H1 (cell line): ENCODE measurements around the gene RAB40B. TPM values are rescaled to one million over a fixed set of nuclear protein-coding genes. Genes with fewer than 3 reads are reported as not detected.

ENCODE experiments used
- CTCF ChIA-PET: fragments of 300-600 bp; sonication (Branson Sonifier 250); formaldehyde crosslinking; loops from one replicate; lab custom pipeline; 2021; ENCODE audit not compliant: partially characterized antibody; lab: Charles Lee
- POLR2A ChIA-PET: fragments of 300-600 bp; sonication (Branson Sonifier 250); formaldehyde crosslinking; loops from one replicate; lab custom pipeline; 2021; ENCODE audit warnings: inconsistent platforms; ENCODE audit not compliant: partially characterized antibody; lab: Charles Lee
- DNase-seq, 2 experiments: peaks; one replicate each; pipeline versions ENCODE4 v3.0.0 to v3.0.0-alpha.2; 2010 to 2022; ENCODE audit warnings: low spot score in 2 of 2, low read depth in 1 of 2, mixed read lengths in 1 of 2
- FAIRE-seq: peaks from 2 replicates; lab custom pipeline; 2011; peaks lifted over from hg19 to GRCh38; lab: Jason Lieb, UNC
- H2AFZ ChIP-seq: 2 replicates; pipeline ENCODE4 v1.8.1; 2012; ENCODE audit warnings: low read length, inconsistent platforms
- H2AK5ac ChIP-seq: 2 replicates; pipeline ENCODE4 v1.6.1; 2013; ENCODE audit warnings: low read depth, low read length
- H2BK120ac ChIP-seq: replicated peaks from 2 replicates; pipeline ENCODE3; 2013; ENCODE audit warnings: low read depth, low read length, inconsistent platforms
- H2BK12ac ChIP-seq: 2 replicates; pipeline ENCODE4 v1.6.1; 2013; ENCODE audit warnings: low read depth, low read length
- H2BK15ac ChIP-seq: 2 replicates; pipeline ENCODE4 v1.6.1; 2013; ENCODE audit warnings: low read length
- H2BK20ac ChIP-seq: 2 replicates; pipeline ENCODE4 v1.6.1; 2013; ENCODE audit warnings: low read length
- H2BK5ac ChIP-seq: 2 replicates; pipeline ENCODE4 v1.6.1; 2013; ENCODE audit warnings: low read depth, low read length
- H3K14ac ChIP-seq: 2 replicates; pipeline ENCODE4 v1.6.1; 2013; ENCODE audit warnings: inconsistent platforms; ENCODE audit not compliant: insufficient read length
- H3K18ac ChIP-seq: 2 replicates; pipeline ENCODE4 v1.6.1; 2013; ENCODE audit warnings: low read length; ENCODE audit errors: extremely low read depth
- H3K23ac ChIP-seq: 2 replicates; pipeline ENCODE4 v1.6.1; 2013; ENCODE audit warnings: inconsistent platforms; ENCODE audit not compliant: insufficient read length
- H3K23me2 ChIP-seq: 2 replicates; pipeline ENCODE4 v1.6.1; 2013; ENCODE audit warnings: low read depth, low read length
- H3K27ac ChIP-seq: 2 replicates; pipeline ENCODE4 v1.6.1; 2011; ENCODE audit warnings: low read depth, low read length, inconsistent platforms
- H3K27me3 ChIP-seq, 4 experiments: replicated peaks in 1 of 4; 1 replicate in 1 of 4; 2 replicates in 3 of 4; pipeline versions ENCODE4 v1.6.1 to v1.8.1; 2011 to 2013; ENCODE audit warnings: low read length in 3 of 4, mild to moderate bottlenecking in 3 of 4, inconsistent platforms in 2 of 4, mixed read lengths in 2 of 4, moderate library complexity in 1 of 4; ENCODE audit not compliant: control insufficient read depth in 3 of 4, insufficient read depth in 3 of 4; ENCODE audit errors: extremely low read depth in 1 of 4
- H3K36me3 ChIP-seq, 4 experiments: 2 replicates each; pipeline versions ENCODE4 v1.6.1 to v1.8.1; 2011 to 2013; ENCODE audit warnings: mild to moderate bottlenecking in 4 of 4, low read length in 3 of 4, moderate library complexity in 2 of 4, control low read depth in 1 of 4, inconsistent platforms in 1 of 4; ENCODE audit not compliant: insufficient read depth in 4 of 4, control insufficient read depth in 2 of 4
- H3K4ac ChIP-seq: replicated peaks from 2 replicates; pipeline ENCODE3; 2013; ENCODE audit warnings: low read length, low read depth, mixed read lengths, inconsistent platforms; ENCODE audit not compliant: insufficient read length
- H3K4me1 ChIP-seq, 4 experiments: replicated peaks in 1 of 4; 1 replicate in 1 of 4; 2 replicates in 3 of 4; pipeline versions ENCODE4 v1.6.1 to v1.8.1; 2011 to 2013; ENCODE audit warnings: low read length in 3 of 4, inconsistent platforms in 2 of 4, mixed read lengths in 1 of 4; ENCODE audit not compliant: insufficient read depth in 4 of 4, control insufficient read depth in 3 of 4
- H3K4me2 ChIP-seq, 2 experiments: 2 replicates each; pipeline versions ENCODE4 v1.6.1 to v1.8.1; 2011 to 2013; ENCODE audit warnings: low read depth in 2 of 2, low read length in 2 of 2, control low read depth in 1 of 2, inconsistent platforms in 1 of 2, mild to moderate bottlenecking in 1 of 2; ENCODE audit not compliant: insufficient read depth in 1 of 2
- H3K4me3 ChIP-seq, 4 experiments: fragments of 200-600, 300-600 bp in 1 of 4; sonication (generic), shearing (Covaris generic), sonication (Bioruptor Twin) in 1 of 4; 2 replicates each; pipeline versions ENCODE4 v1.5.1 to v1.8.1; 2011 to 2016; ENCODE audit warnings: low read length in 4 of 4, low read depth in 3 of 4, control low read depth in 2 of 4, inconsistent platforms in 2 of 4, mild to moderate bottlenecking in 2 of 4, mixed read lengths in 1 of 4, moderate library complexity in 1 of 4; ENCODE audit not compliant: insufficient read depth in 2 of 4; ENCODE audit errors: extremely low read depth in 1 of 4
- H3K56ac ChIP-seq: replicated peaks from 2 replicates; pipeline ENCODE3; 2013; ENCODE audit warnings: low read depth, mild to moderate bottlenecking, mixed read lengths, low read length, inconsistent platforms; ENCODE audit not compliant: insufficient read length
- H3K79me1 ChIP-seq: 2 replicates; pipeline ENCODE4 v1.6.1; 2013; ENCODE audit warnings: low read depth, low read length, control low read depth
- H3K79me2 ChIP-seq, 2 experiments: 2 replicates each; pipeline versions ENCODE4 v1.6.1 to v1.8.1; 2012 to 2013; ENCODE audit warnings: low read length in 2 of 2, mild to moderate bottlenecking in 2 of 2, inconsistent platforms in 1 of 2; ENCODE audit not compliant: insufficient read depth in 2 of 2, control insufficient read depth in 1 of 2
- H3K9ac ChIP-seq, 4 experiments: replicated peaks in 1 of 4; 1 replicate in 1 of 4; 2 replicates in 3 of 4; pipeline versions ENCODE4 v1.6.1 to v1.8.1; 2011 to 2013; ENCODE audit warnings: low read depth in 3 of 4, low read length in 3 of 4, control low read depth in 2 of 4, mild to moderate bottlenecking in 2 of 4, moderate library complexity in 2 of 4, inconsistent platforms in 1 of 4; ENCODE audit errors: extremely low read depth in 1 of 4
- H3K9me3 ChIP-seq, 2 experiments: 2 replicates each; pipeline versions ENCODE4 v1.6.1 to v1.8.1; 2012 to 2013; ENCODE audit warnings: mild to moderate bottlenecking in 2 of 2, moderate library complexity in 2 of 2, control low read depth in 1 of 2, inconsistent platforms in 1 of 2, low read depth in 1 of 2, low read length in 1 of 2, mixed read lengths in 1 of 2; ENCODE audit not compliant: insufficient read depth in 2 of 2
- H4K20me1 ChIP-seq, 2 experiments: replicated peaks in 1 of 2; 2 replicates each; pipeline versions ENCODE3 to v1.8.1; 2011 to 2013; ENCODE audit warnings: inconsistent platforms in 2 of 2, low read length in 2 of 2, mild to moderate bottlenecking in 1 of 2; ENCODE audit not compliant: insufficient read depth in 2 of 2, control insufficient read depth in 1 of 2
- H4K5ac ChIP-seq: 2 replicates; pipeline ENCODE4 v1.6.1; 2013; ENCODE audit warnings: low read length, low read depth, mixed read lengths, inconsistent platforms; ENCODE audit not compliant: insufficient read length
- H4K8ac ChIP-seq: 2 replicates; pipeline ENCODE4 v1.8.0; 2013; ENCODE audit warnings: mild to moderate bottlenecking, moderate library complexity, low read length, inconsistent platforms; ENCODE audit not compliant: insufficient read depth; ENCODE audit errors: extremely low read depth
- H4K91ac ChIP-seq: replicated peaks from 2 replicates; pipeline ENCODE3; 2013; ENCODE audit warnings: low read length, mixed read lengths, inconsistent platforms; ENCODE audit not compliant: insufficient read length
- ASH2L ChIP-seq: fragments of 200-600, 300-600 bp; sonication (generic); IDR thresholded peaks from one replicate; pipeline ENCODE4 v1.7.1; 2017; ENCODE audit warnings: low read length
- ATF2 ChIP-seq: IDR thresholded peaks from 2 replicates; pipeline ENCODE4 v1.6.1; 2012; ENCODE audit warnings: low read length, inconsistent platforms
- CHD1 ChIP-seq: IDR thresholded peaks from 2 replicates; pipeline ENCODE4 v1.6.1; 2012; ENCODE audit warnings: low read depth, low read length, improper control_type of control experiment
- CHD2 ChIP-seq: IDR thresholded peaks from 2 replicates; pipeline ENCODE4 v1.6.1; 2012; ENCODE audit warnings: low read length, improper control_type of control experiment
- E2F6 ChIP-seq: IDR thresholded peaks from 2 replicates; pipeline ENCODE4 v1.6.1; 2012; ENCODE audit warnings: inconsistent platforms
- HDAC2 ChIP-seq, 2 experiments: fragments of 300-600 bp in 1 of 2; sonication (generic) in 1 of 2; IDR thresholded peaks; 2 replicates each; pipeline ENCODE4 v1.6.1; 2011 to 2012; ENCODE audit warnings: low read depth in 2 of 2, low read length in 2 of 2, mild to moderate bottlenecking in 2 of 2, moderate library complexity in 2 of 2, borderline replicate concordance in 1 of 2, inconsistent platforms in 1 of 2
- KDM1A ChIP-seq: fragments of 200-600, 300-600 bp; sonication (generic); IDR thresholded peaks from 2 replicates; pipeline ENCODE4 v1.7.1; 2016; ENCODE audit warnings: mild to moderate bottlenecking, low read length, borderline replicate concordance
- RBBP5 ChIP-seq: IDR thresholded peaks from 2 replicates; pipeline ENCODE4 v1.7.1; 2012; ENCODE audit warnings: low read depth, mild to moderate bottlenecking, inconsistent platforms, low read length, moderate library complexity, borderline replicate concordance
- SRF ChIP-seq: IDR thresholded peaks from 2 replicates; pipeline ENCODE4 v1.6.1; 2011; ENCODE audit warnings: mild to moderate bottlenecking, low read depth, low read length, moderate library complexity
- WGBS, 2 experiments: shearing (Covaris generic) in 1 of 2; methylation state at CpG; one replicate each; pipeline versions ENCODE4 v1.1.6 to v1.1.7; 2013 to 2015; ENCODE audit warnings: low lambda C conversion rate in 2 of 2, mixed read lengths in 2 of 2, inconsistent platforms in 1 of 2, low coverage in 1 of 2, missing lambda C conversion rate in 1 of 2; ENCODE audit not compliant: insufficient replicate concordance in 2 of 2, insufficient coverage in 1 of 2, insufficient read length in 1 of 2; ENCODE audit errors: extremely low coverage in 1 of 2, missing lambda C conversion rate in 1 of 2; 5-methylcytosine and 5-hydroxymethylcytosine counted together
- polyA plus RNA-seq, 7 experiments: library from polyadenylated mRNA; depleted of rRNA in 3 of 7; stranded (reverse) in 5 of 7; unstranded in 2 of 7; fragments of >200 nt in 5 of 7; fragments of 200-250 nt in 2 of 7; gene quantifications; 1 replicate in 5 of 7; 2 replicates in 1 of 7; 4 replicates in 1 of 7; pipeline versions ENCODE4 v1.2.1 to v1.2.3, GENCODE V29; 2011 to 2013; ENCODE audit warnings: missing spikeins in 2 of 7, mixed read lengths in 2 of 7
- total RNA-seq: library from RNA; stranded (reverse); fragmentation: NEBNext Ultra II Directional; extraction: Animal tissue kit (Norgen Biotek cat#: 25700); gene quantifications from 2 replicates; pipeline ENCODE4 v1.2.1, GENCODE V29; 2021

The RAB40B gene
- total and polyA plus RNA-seq, 2 of the 8 experiments (the other 6 are each of a cell fraction or from before 2014, with no cell fraction given), result 3.1 to 4.6 TPM

- H2AFZ ChIP-seq, result no peak overlapping the region
- FAIRE-seq (no peak), DNase-seq (no peak)
- H2BK15ac ChIP-seq, result no peak overlapping the region
- H3K4me1 ChIP-seq, result no peaks in the 10 kb centered on the region
- no peak overlapping the region for H4K91ac ChIP-seq
- no peak overlapping the region for H2BK20ac ChIP-seq
- H3K79me1 ChIP-seq, result peaks cover 4% of the 10 kb centered on the region; the same call in 1 of the 2 replicates
- no peak overlapping the region for H2BK5ac ChIP-seq
- no peak overlapping the region for H4K8ac ChIP-seq
- H2BK12ac ChIP-seq, result no peak overlapping the region
- H3K9ac ChIP-seq, result no peak overlapping the region
- H3K9me3 ChIP-seq, result no peaks in the 10 kb centered on the region
- H3K14ac ChIP-seq, result no peak overlapping the region
- no peak overlapping the region for H3K27ac ChIP-seq
- no peak overlapping the region for H3K23ac ChIP-seq
- H4K5ac ChIP-seq, result no peak overlapping the region
- no peaks in the 10 kb centered on the region; a peak in 2 of 4 replicates for H3K79me2 ChIP-seq
- H3K56ac ChIP-seq, result no peak overlapping the region
- CTCF ChIA-PET, result no interaction called here
- H3K23me2 ChIP-seq, result no peaks in the 10 kb centered on the region; the same call in 1 of the 2 replicates
- no peak overlapping the region for H2BK120ac ChIP-seq
- no peak overlapping the region for H3K4me3 ChIP-seq
- H3K4me2 ChIP-seq, result no peak overlapping the region
- H3K4ac ChIP-seq, result no peak overlapping the region
- POLR2A ChIA-PET, result interaction anchor here (1.0 kb wide), 1 partner anchor 18 kb away, joined by 3 read pairs; no protein-coding TSS in a partner anchor
- 94% methylated on average over 15 of the region's 15 CpGs; no CpG with 5 or more reads in 1 of the 2 experiments for WGBS, 2 experiments
- no peak overlapping the region for H2AK5ac ChIP-seq
- peaks cover 16 to 57% (median 30%) of the 10 kb centered on the region in 4 experiments for H3K36me3 ChIP-seq
- H3K18ac ChIP-seq, result no peak overlapping the region
- no peaks in the 10 kb centered on the region for H3K27me3 ChIP-seq
- peaks cover 5 to 14% of the 10 kb centered on the region in 2 experiments for H4K20me1 ChIP-seq
- TF ChIP-seq CHD1 (no peak), ASH2L (no peak), HDAC2 (IDR thresholded peaks at IDR 0.05; ENCODE audit: borderline replicate concordance in 1 of 2, low read depth in 2 of 2, low read length in 2 of 2) (no peak), CHD2 (no peak), SRF (no peak), ATF2 (no peak), RBBP5 (no peak), KDM1A (no peak), E2F6 (no peak)
Observed at GRCh38 chr17:82623707-82624106, 74.8 kb downstream of the RAB40B start.
